PC-3 (cell line): Measurements from ENCODE around the gene ETV2. TPM values are rescaled to one million over a fixed set of nuclear protein-coding genes. Genes with fewer than 3 reads are reported as not detected.
A peak's percentile ranks its signal among the peaks of the same experiment; 100 is the strongest.

Experiments
- ATAC-seq: fragments of 200-7000 bp; cut with Tn5 transposase; 2 replicates; pipeline ENCODE4 v1.9.1; 2020; ENCODE audit warnings: mild to moderate bottlenecking, moderate library complexity
- BruUV-seq: library from RNA; stranded (reverse); fragments of 400-500 nt; replicated peaks from 2 replicates; lab custom pipeline; 2021; lab: Mats Ljungman, UMichigan
- CTCF ChIA-PET: fragments of 300-600 bp; sonication (Branson Sonifier 250); formaldehyde crosslinking; loops from one replicate; lab custom pipeline; 2022; ENCODE audit warnings: antibody characterized with exemption; lab: Charles Lee
- POLR2A ChIA-PET: fragments of 300-600 bp; sonication (Branson Sonifier 250); formaldehyde crosslinking; loops from one replicate; lab custom pipeline; 2022; ENCODE audit warnings: antibody characterized with exemption; ENCODE audit not compliant: unreplicated experiment; lab: Charles Lee
- DNase-seq: peaks from one replicate; pipeline ENCODE4 v3.0.0-alpha.2; 2015
- H2AFZ ChIP-seq: fragments of 300-600 bp; sonication (generic); 2 replicates; pipeline ENCODE4 v1.6.0; 2016; ENCODE audit warnings: antibody characterized with exemption, low read length
- H3F3A ChIP-seq: fragments of 300-600 bp; sonication (generic); one replicate; pipeline ENCODE4 v1.6.0; 2017; ENCODE audit warnings: antibody characterized with exemption, low read length, control low read depth, mild to moderate bottlenecking; ENCODE audit not compliant: unreplicated experiment
- H3K27ac ChIP-seq: fragments of 300-600 bp; sonication (generic); 2 replicates; pipeline ENCODE4 v1.5.1; 2016; ENCODE audit warnings: mild to moderate bottlenecking, low read length
- H3K27me3 ChIP-seq: fragments of 300-600 bp; sonication (generic); 2 replicates; pipeline ENCODE4 v1.6.1; 2016; ENCODE audit warnings: low read length, mixed read lengths
- H3K36me3 ChIP-seq: fragments of 300-600 bp; sonication (generic); 2 replicates; pipeline ENCODE4 v1.6.1; 2016; ENCODE audit warnings: low read depth, mixed run types, low read length, mixed read lengths
- H3K4me1 ChIP-seq: fragments of 300-600 bp; sonication (generic); 2 replicates; pipeline ENCODE4 v1.5.1; 2016; ENCODE audit warnings: low read length; ENCODE audit not compliant: insufficient read depth
- H3K4me2 ChIP-seq: fragments of 300-600 bp; sonication (generic); 2 replicates; pipeline ENCODE4 v1.6.0; 2016; ENCODE audit warnings: low read length
- H3K4me3 ChIP-seq: fragments of 300-600 bp; sonication (generic); 2 replicates; pipeline ENCODE4 v1.5.1; 2016; ENCODE audit warnings: mild to moderate bottlenecking, low read length, mixed read lengths
- H3K79me2 ChIP-seq: fragments of 300-600 bp; sonication (generic); 2 replicates; pipeline ENCODE4 v1.6.1; 2017; ENCODE audit warnings: low read length, mixed read lengths
- H3K9ac ChIP-seq: fragments of 300-600 bp; sonication (generic); 2 replicates; pipeline ENCODE4 v1.6.0; 2016; ENCODE audit warnings: mild to moderate bottlenecking, low read length
- H3K9me2 ChIP-seq: fragments of 300-600 bp; sonication (generic); replicated peaks from 2 replicates; pipeline ENCODE4 v1.6.1; 2016; ENCODE audit warnings: mixed run types, low read length, mixed read lengths
- H3K9me3 ChIP-seq: fragments of 300-600 bp; sonication (generic); 2 replicates; pipeline ENCODE4 v1.6.1; 2016; ENCODE audit warnings: low read length, mixed read lengths
- H4K20me1 ChIP-seq: fragments of 300-600 bp; sonication (generic); 2 replicates; pipeline ENCODE4 v1.6.1; 2016; ENCODE audit warnings: low read length, mixed read lengths
- EZH2 ChIP-seq: fragments of 300-600 bp; sonication (generic); IDR thresholded peaks from one replicate; pipeline ENCODE4 v1.6.1; 2017; ENCODE audit warnings: antibody characterized with exemption, mild to moderate bottlenecking, low read length; ENCODE audit not compliant: unreplicated experiment
- EZH2phosphoT487 ChIP-seq: fragments of 300-600 bp; sonication (generic); IDR thresholded peaks from 2 replicates; pipeline ENCODE4 v1.6.1; 2018; ENCODE audit warnings: mild to moderate bottlenecking, antibody characterized with exemption, low read length, borderline replicate concordance
- intact Hi-C: fragments of 100-400 bp; cut with micrococcal nuclease; formaldehyde crosslinking; loops from 2 replicates; pipeline ENCODE4 v1.9.0; 2023
- total RNA-seq: library from RNA; depleted of rRNA; stranded (reverse); fragments of >200 nt; gene quantifications from 2 replicates; pipeline ENCODE4 v1.2.3, GENCODE V29; 2014
- TF ChIP-seq, protein P1 (sequence below): fragments of 300-600 bp; sonication (generic); conservative IDR thresholded peaks from 2 replicates; pipeline ENCODE4 v1.5.1; 2017; ENCODE audit warnings: antibody characterized with exemption, low read depth, mild to moderate bottlenecking, low read length

Gene ETV2
- total RNA-seq, 1 experiment from 2014 or later = 0.36 TPM

GRCh38 chr19:35645680-35646511 lies 4.4 kb downstream of the ETV2 start:
- Histone ChIP-seq H3K27me3 (no peaks in the 10 kb centered on the region), H3F3A (no peaks in the 10 kb centered on the region), H2AFZ (peak overlapping the region; percentile 98), H3K36me3 (no peaks in the 10 kb centered on the region), H3K9me2 (no peaks in the 10 kb centered on the region), H3K4me2 (no peak overlapping the region), H3K27ac (no peak overlapping the region), H3K9ac (no peak overlapping the region), H3K79me2 (peaks cover 28% of the 10 kb centered on the region), H3K4me3 (no peak overlapping the region), H3K4me1 (peaks cover 11% of the 10 kb centered on the region; the same call in 1 of the 2 replicates), H3K9me3 (no peaks in the 10 kb centered on the region), H4K20me1 (no peaks in the 10 kb centered on the region)
- no TSS peak for BruUV-seq
- ChIA-PET CTCF (no interaction called here), POLR2A (interaction anchor here (0.5 kb wide), 1 partner anchor 25 kb away, joined by 4 read pairs; no protein-coding TSS in a partner anchor)
- ATAC-seq (no peak), DNase-seq (no peak)
- TF ChIP-seq, protein P1, sequence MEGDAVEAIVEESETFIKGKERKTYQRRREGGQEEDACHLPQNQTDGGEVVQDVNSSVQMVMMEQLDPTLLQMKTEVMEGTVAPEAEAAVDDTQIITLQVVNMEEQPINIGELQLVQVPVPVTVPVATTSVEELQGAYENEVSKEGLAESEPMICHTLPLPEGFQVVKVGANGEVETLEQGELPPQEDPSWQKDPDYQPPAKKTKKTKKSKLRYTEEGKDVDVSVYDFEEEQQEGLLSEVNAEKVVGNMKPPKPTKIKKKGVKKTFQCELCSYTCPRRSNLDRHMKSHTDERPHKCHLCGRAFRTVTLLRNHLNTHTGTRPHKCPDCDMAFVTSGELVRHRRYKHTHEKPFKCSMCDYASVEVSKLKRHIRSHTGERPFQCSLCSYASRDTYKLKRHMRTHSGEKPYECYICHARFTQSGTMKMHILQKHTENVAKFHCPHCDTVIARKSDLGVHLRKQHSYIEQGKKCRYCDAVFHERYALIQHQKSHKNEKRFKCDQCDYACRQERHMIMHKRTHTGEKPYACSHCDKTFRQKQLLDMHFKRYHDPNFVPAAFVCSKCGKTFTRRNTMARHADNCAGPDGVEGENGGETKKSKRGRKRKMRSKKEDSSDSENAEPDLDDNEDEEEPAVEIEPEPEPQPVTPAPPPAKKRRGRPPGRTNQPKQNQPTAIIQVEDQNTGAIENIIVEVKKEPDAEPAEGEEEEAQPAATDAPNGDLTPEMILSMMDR = no peak
- intact Hi-C loops = no loop called here

- peak; percentile 94 for DNase-seq
- peak; percentile 58 for ATAC-seq
- ChIA-PET POLR2A (interaction anchor here (0.6 to 0.7 kb wide), 4 partner anchors 57 to 138 kb away, joined by 3 to 6 read pairs (median 4); no protein-coding TSS in a partner anchor), CTCF (interaction anchor here (0.6 kb wide), 1 partner anchor 64 kb away, joined by 7 read pairs; no protein-coding TSS in a partner anchor)
- peak within 1 kb of the TSS; percentile 77 for H2AFZ ChIP-seq
- peak within 1 kb of the TSS; percentile 92 for H3K9ac ChIP-seq
- peak within 1 kb of the TSS; percentile 96 for H3K4me3 ChIP-seq
- TF ChIP-seq EZH2 (no peak), EZH2phosphoT487 (no peak)
- TF ChIP-seq, protein P1 = no peak
- H4K20me1 ChIP-seq = no peaks in the 10 kb centered on the region
- no peaks in the 10 kb centered on the region for H3F3A ChIP-seq
- H3K27ac ChIP-seq = peak within 1 kb of the TSS; percentile 34
- H3K36me3 ChIP-seq = no peaks in the 10 kb centered on the region
- BruUV-seq = TSS peak; percentile 87
- H3K27me3 ChIP-seq = no peaks in the 10 kb centered on the region
- H3K9me2 ChIP-seq = no peaks in the 10 kb centered on the region
- peaks cover 6% of the 10 kb centered on the region; the same call in 1 of the 2 replicates for H3K4me1 ChIP-seq
- H3K79me2 ChIP-seq = peaks cover 31% of the 10 kb centered on the region
- intact Hi-C loops = no loop called here
- H3K9me3 ChIP-seq = no peaks in the 10 kb centered on the region
- H3K4me2 ChIP-seq = peak within 1 kb of the TSS; percentile 97
These were observed 6.7 kb downstream of the ETV2 start, which contains the start of gene COX6B1 for GRCh38 chr19:35648017-35648961. COX6B1 (plus strand) TSS chr19:35648323; CDS start chr19:35651244, 2,921 bp downstream.
